T-helper 2 cell treated with Interferon-gamma antibody and Interleukin-4, amounts not matched to agents 5 μg/mL and 100 μg/mL, for 36 hours (primary cell): Measurements from ENCODE around the gene EIF3L.
"Not testable (repeated sequence)": the region's sequence is repeated elsewhere in the genome, so short reads cannot be mapped to it uniquely, and the experiment has no call there.

Experiments used
- DNase-seq: peaks from one replicate; pipeline ENCODE4 v3.0.0; 2021; ENCODE audit warnings: low spot score
- H3K27ac Mint-ChIP-seq: one replicate; pipeline ENCODE4 v1.8.0; 2021; ENCODE audit warnings: mild to moderate bottlenecking, mixed read lengths
- H3K27me3 Mint-ChIP-seq: one replicate; pipeline ENCODE4 v1.8.0; 2021; ENCODE audit warnings: low read depth, mixed read lengths
- H3K36me3 Mint-ChIP-seq: one replicate; pipeline ENCODE4 v1.8.0; 2021; ENCODE audit warnings: low read depth, mixed read lengths
- H3K4me1 Mint-ChIP-seq: one replicate; pipeline ENCODE4 v1.8.0; 2021; ENCODE audit warnings: low read depth, mixed read lengths
- H3K4me3 Mint-ChIP-seq: one replicate; pipeline ENCODE4 v1.8.0; 2022; ENCODE audit warnings: mild to moderate bottlenecking, moderate library complexity, mixed read lengths
- H3K9me3 Mint-ChIP-seq: one replicate; pipeline ENCODE4 v1.8.0; 2021; ENCODE audit warnings: mixed read lengths

Gene EIF3L

GRCh38 chr22:37849089-37849751 is at the start of gene EIF3L:
TSS of gene EIF3L (plus strand) at chr22:37849419. CDS start at chr22:37849450, 31 bp downstream.
- peaks cover 32% of the 10 kb centered on the region for H3K4me1 Mint-ChIP-seq
- peaks cover 3% of the 10 kb centered on the region for H3K9me3 Mint-ChIP-seq
- DNase-seq, result peak; percentile 92
- no peaks in the 10 kb centered on the region for H3K27me3 Mint-ChIP-seq
- peaks cover 49% of the 10 kb centered on the region for H3K36me3 Mint-ChIP-seq
- H3K4me3 Mint-ChIP-seq, result peak within 1 kb of the TSS; percentile 97
- peak within 1 kb of the TSS; percentile 97 for H3K27ac Mint-ChIP-seq

- not testable (repeated sequence) for H3K36me3 Mint-ChIP-seq, DNase-seq, H3K27ac Mint-ChIP-seq, H3K9me3 Mint-ChIP-seq, H3K4me3 Mint-ChIP-seq
- Mint-ChIP-seq H3K4me1 (peaks cover 13% of the 10 kb centered on the region), H3K27me3 (peaks cover 26% of the 10 kb centered on the region)
Observed at GRCh38 chr22:37799979-37800378, 49.2 kb upstream of the EIF3L start.

GRCh38 chr22:37801946-37802309 is 47.3 kb upstream of the EIF3L start:
- H3K27me3 Mint-ChIP-seq, result peaks cover 42% of the 10 kb centered on the region
- peak overlapping the region; percentile 82 for H3K4me3 Mint-ChIP-seq
- no peaks in the 10 kb centered on the region for H3K9me3 Mint-ChIP-seq
- H3K4me1 Mint-ChIP-seq, result peaks cover 27% of the 10 kb centered on the region
- H3K27ac Mint-ChIP-seq, result no peak overlapping the region
- DNase-seq, result no peak
- no peaks in the 10 kb centered on the region for H3K36me3 Mint-ChIP-seq

GRCh38 chr22:37802310-37803194 is 46.7 kb upstream of the EIF3L start:
- H3K27me3 Mint-ChIP-seq, result peaks cover 42% of the 10 kb centered on the region
- peak overlapping the region; percentile 78 for H3K4me3 Mint-ChIP-seq
- H3K4me1 Mint-ChIP-seq, result peaks cover 28% of the 10 kb centered on the region
- H3K27ac Mint-ChIP-seq, result peak overlapping the region; percentile 20
- no peaks in the 10 kb centered on the region for H3K9me3 Mint-ChIP-seq
- H3K36me3 Mint-ChIP-seq, result no peaks in the 10 kb centered on the region
- peak; percentile 17 for DNase-seq

GRCh38 chr22:37803195-37803638 is 46.0 kb upstream of the EIF3L start:
- no peak for DNase-seq
- Mint-ChIP-seq H3K4me3 (peak overlapping the region; percentile 78), H3K4me1 (peaks cover 29% of the 10 kb centered on the region), H3K27ac (peak overlapping the region; percentile 20), H3K9me3 (no peaks in the 10 kb centered on the region), H3K36me3 (no peaks in the 10 kb centered on the region), H3K27me3 (peaks cover 42% of the 10 kb centered on the region)

- H3K4me1 Mint-ChIP-seq, result peaks cover 31% of the 10 kb centered on the region
- H3K9me3 Mint-ChIP-seq, result no peaks in the 10 kb centered on the region
- peak overlapping the region; percentile 75 for H3K27ac Mint-ChIP-seq
- H3K27me3 Mint-ChIP-seq, result peaks cover 42% of the 10 kb centered on the region
- DNase-seq, result no peak
- H3K36me3 Mint-ChIP-seq, result no peaks in the 10 kb centered on the region
- peak overlapping the region; percentile 78 for H3K4me3 Mint-ChIP-seq
Observed at GRCh38 chr22:37803639-37804351, 45.4 kb upstream of the EIF3L start.

- Mint-ChIP-seq H3K9me3 (no peaks in the 10 kb centered on the region), H3K4me3 (peak overlapping the region; percentile 78), H3K4me1 (peaks cover 33% of the 10 kb centered on the region), H3K27ac (peak overlapping the region; percentile 75), H3K27me3 (peaks cover 39% of the 10 kb centered on the region), H3K36me3 (no peaks in the 10 kb centered on the region)
- DNase-seq, result no peak
Observed at GRCh38 chr22:37804352-37804880, 44.8 kb upstream of the EIF3L start.

- no peaks in the 10 kb centered on the region for H3K9me3 Mint-ChIP-seq
- peak overlapping the region; percentile 77 for H3K4me3 Mint-ChIP-seq
- H3K27me3 Mint-ChIP-seq, result peaks cover 39% of the 10 kb centered on the region
- peaks cover 33% of the 10 kb centered on the region for H3K4me1 Mint-ChIP-seq
- H3K27ac Mint-ChIP-seq, result peak overlapping the region; percentile 65
- DNase-seq, result peak; percentile 87
- H3K36me3 Mint-ChIP-seq, result no peaks in the 10 kb centered on the region
Observed at GRCh38 chr22:37804881-37805809, 44.1 kb upstream of the EIF3L start.

- peak overlapping the region; percentile 77 for H3K4me3 Mint-ChIP-seq
- H3K36me3 Mint-ChIP-seq, result no peaks in the 10 kb centered on the region
- peak overlapping the region; percentile 65 for H3K27ac Mint-ChIP-seq
- DNase-seq, result no peak
- no peaks in the 10 kb centered on the region for H3K9me3 Mint-ChIP-seq
- H3K27me3 Mint-ChIP-seq, result peaks cover 36% of the 10 kb centered on the region
- H3K4me1 Mint-ChIP-seq, result peaks cover 33% of the 10 kb centered on the region
Observed at GRCh38 chr22:37805810-37806277, 43.4 kb upstream of the EIF3L start.

GRCh38 chr22:37806409-37807333 is 42.5 kb upstream of the EIF3L start:
- Mint-ChIP-seq H3K27me3 (peaks cover 35% of the 10 kb centered on the region), H3K36me3 (no peaks in the 10 kb centered on the region), H3K27ac (no peak overlapping the region), H3K9me3 (no peaks in the 10 kb centered on the region), H3K4me1 (peaks cover 33% of the 10 kb centered on the region), H3K4me3 (peak overlapping the region; percentile 77)
- no peak for DNase-seq

GRCh38 chr22:37807410-37808293 is 41.6 kb upstream of the EIF3L start, which contains the start of gene GCAT:
TSS of gene GCAT (plus strand) at chr22:37807934. CDS start at chr22:37807968, 34 bp downstream.
- H3K27ac Mint-ChIP-seq, result peak within 1 kb of the TSS; percentile 10
- peaks cover 30% of the 10 kb centered on the region for H3K4me1 Mint-ChIP-seq
- peaks cover 30% of the 10 kb centered on the region for H3K27me3 Mint-ChIP-seq
- DNase-seq, result peak; percentile 90
- H3K4me3 Mint-ChIP-seq, result peak within 1 kb of the TSS; percentile 77
- no peaks in the 10 kb centered on the region for H3K36me3 Mint-ChIP-seq
- no peaks in the 10 kb centered on the region for H3K9me3 Mint-ChIP-seq
